ENCODE data around the gene LTBP1.
"Not testable (repeated sequence)": the region's sequence is repeated elsewhere in the genome, so short reads cannot be mapped to it uniquely, and the experiment has no call there.

DNA sequence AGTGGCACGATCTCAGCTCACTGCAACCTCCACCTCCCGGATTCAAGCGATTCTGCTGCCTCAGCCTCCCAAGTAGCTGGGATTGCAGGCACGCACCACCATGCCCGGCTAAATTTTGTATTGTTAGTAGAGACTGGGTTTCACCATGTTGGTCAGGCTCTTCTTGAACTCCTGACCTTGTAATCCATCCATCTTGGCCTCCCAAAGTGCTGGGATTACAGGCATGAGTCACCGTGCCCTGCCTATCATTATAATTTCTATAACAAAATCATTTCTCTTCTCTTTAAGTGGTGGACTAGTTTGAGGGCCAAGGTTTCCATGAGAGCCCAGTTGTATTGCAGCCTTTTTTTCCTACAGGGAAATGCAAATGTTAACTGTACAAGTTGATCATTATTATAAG lies 442.9 kb downstream of the LTBP1 start:
- TF ChIP-seq POLR2AphosphoS5, CTCF, POLR2A (IDR thresholded peaks at IDR 0.05): not testable (repeated sequence)
